CD4-positive, alpha-beta memory T cell (primary cell): Measurements from ENCODE around the gene MCMBP. TPM values are rescaled to one million over a fixed set of nuclear protein-coding genes. Genes with fewer than 3 reads are reported as not detected.

Experiments
- CTCF ChIA-PET: fragments of 350-600 bp; sonication (Branson Sonifier 250); formaldehyde crosslinking; loops from one replicate; lab custom pipeline; 2021; ENCODE audit warnings: inconsistent platforms; ENCODE audit not compliant: partially characterized antibody; lab: Charles Lee
- POLR2A ChIA-PET: fragments of 350-600 bp; sonication (Branson Sonifier 250); formaldehyde crosslinking; loops from one replicate; lab custom pipeline; 2021; ENCODE audit not compliant: partially characterized antibody; lab: Charles Lee
- DNase-seq, 5 donors: peaks; one replicate each; pipeline versions ENCODE4 v3.0.0 to v3.0.0-alpha.2; 2020 to 2022; ENCODE audit warnings: mixed read lengths in 1 of 5
- H3K27ac ChIP-seq: one replicate; pipeline ENCODE4 v1.7.0; 2013; ENCODE audit warnings: low read depth, low read length
- H3K27me3 ChIP-seq: 2 replicates; pipeline ENCODE4 v1.7.0; 2013; ENCODE audit warnings: mild to moderate bottlenecking, low read length, moderate library complexity; ENCODE audit not compliant: insufficient read depth
- H3K36me3 ChIP-seq: 2 replicates; pipeline ENCODE4 v1.7.0; 2013; ENCODE audit warnings: mild to moderate bottlenecking, low read length, moderate library complexity; ENCODE audit not compliant: insufficient read depth
- H3K4me1 ChIP-seq: 2 replicates; pipeline ENCODE4 v1.7.0; 2013; ENCODE audit warnings: mild to moderate bottlenecking, low read length, moderate library complexity; ENCODE audit not compliant: insufficient read depth
- H3K4me3 ChIP-seq, 2 donors: one replicate each; pipeline ENCODE4 v1.7.0; 2013; ENCODE audit warnings: low read length in 2 of 2, mild to moderate bottlenecking in 1 of 2
- H3K9me3 ChIP-seq, 2 donors: one replicate each; pipeline ENCODE4 v1.7.0; 2013; ENCODE audit warnings: low read length in 2 of 2, control low read depth in 1 of 2; ENCODE audit not compliant: control insufficient read depth in 1 of 2
- H3K27ac Mint-ChIP-seq, 7 donors: one replicate each; pipeline ENCODE4 v1.8.0; 2020 to 2021; ENCODE audit warnings: mixed read lengths in 7 of 7, mild to moderate bottlenecking in 6 of 7, inconsistent platforms in 3 of 7, moderate library complexity in 3 of 7
- H3K27me3 Mint-ChIP-seq, 2 donors: one replicate each; pipeline ENCODE4 v1.8.0; 2020 to 2021; ENCODE audit warnings: mixed read lengths in 2 of 2
- H3K36me3 Mint-ChIP-seq, 2 donors: one replicate each; pipeline ENCODE4 v1.8.0; 2020 to 2021; ENCODE audit warnings: mixed read lengths in 2 of 2, inconsistent platforms in 1 of 2, mild to moderate bottlenecking in 1 of 2
- H3K4me1 Mint-ChIP-seq, 4 donors: one replicate each; pipeline ENCODE4 v1.8.0; 2020 to 2021; ENCODE audit warnings: mixed read lengths in 4 of 4, mild to moderate bottlenecking in 1 of 4
- H3K4me3 Mint-ChIP-seq, 8 donors: one replicate each; pipeline ENCODE4 v1.8.0; 2020 to 2021; ENCODE audit warnings: mixed read lengths in 8 of 8, mild to moderate bottlenecking in 7 of 8, moderate library complexity in 6 of 8, inconsistent platforms in 3 of 8
- H3K9me3 Mint-ChIP-seq, 8 donors: one replicate each; pipeline ENCODE4 v1.8.0; 2020 to 2021; ENCODE audit warnings: mixed read lengths in 8 of 8, mild to moderate bottlenecking in 5 of 8, inconsistent platforms in 3 of 8, moderate library complexity in 1 of 8
- intact Hi-C: fragments of 100-400 bp; cut with micrococcal nuclease; formaldehyde crosslinking; loops from one replicate; pipeline ENCODE4 v1.15.1; 2023
- polyA plus RNA-seq, 2 donors: library from polyadenylated mRNA; unstranded; fragments of 300-500 nt; fragmentation: Illumina TruSeq; gene quantifications; one replicate each; pipeline ENCODE4 v1.2.3, GENCODE V29; 2021
- total RNA-seq, 2 experiments: library from RNA; stranded (reverse); gene quantifications; one replicate each; pipeline ENCODE4 v1.2.3, GENCODE V29; 2021

The MCMBP gene
- total and polyA plus RNA-seq, 4 experiments from 2014 or later, result 54.8 to 70.5 (median 62.1) TPM

GRCh38 chr10:119903946-119904666 lies 31.5 kb upstream of the MCMBP start:
- peaks cover 13% of the 10 kb centered on the region for H3K4me1 ChIP-seq
- H3K36me3 ChIP-seq, result peaks cover 38% of the 10 kb centered on the region
- no peak overlapping the region for H3K4me3 Mint-ChIP-seq
- DNase-seq, result no peak
- H3K9me3 ChIP-seq, result no peaks in the 10 kb centered on the region
- CTCF ChIA-PET, result no interaction called here
- H3K27ac ChIP-seq, result no peak overlapping the region
- peaks cover 4 to 15% (median 7%) of the 10 kb centered on the region in 4 donors for H3K4me1 Mint-ChIP-seq
- H3K27me3 ChIP-seq, result no peaks in the 10 kb centered on the region
- peaks cover 36 to 63% of the 10 kb centered on the region in 2 donors for H3K36me3 Mint-ChIP-seq
- H3K9me3 Mint-ChIP-seq, result no peaks in the 10 kb centered on the region
- POLR2A ChIA-PET, result no interaction called here
- H3K27me3 Mint-ChIP-seq, result no peaks in the 10 kb centered on the region
- no peak overlapping the region for H3K27ac Mint-ChIP-seq
- intact Hi-C loops, result no loop called here
- no peak overlapping the region for H3K4me3 ChIP-seq

- intact Hi-C loops, result no loop called here
Measured at GRCh38 chr10:119898577-119898976, 25.9 kb upstream of the MCMBP start.

GRCh38 chr10:119896937-119897770 lies 24.5 kb upstream of the MCMBP start:
- no peak for DNase-seq
- CTCF ChIA-PET, result interaction anchor here (0.9 kb wide), 1 partner anchor 38 kb away, joined by 3 read pairs; no protein-coding TSS in a partner anchor
- no peak overlapping the region for H3K4me3 ChIP-seq

More at GRCh38 chr10:119898577-119898976, 25.9 kb upstream of the MCMBP start:
- Histone ChIP-seq H3K4me3 (no peak overlapping the region), H3K4me1 (peaks cover 52% of the 10 kb centered on the region), H3K27me3 (no peaks in the 10 kb centered on the region), H3K9me3 (no peaks in the 10 kb centered on the region), H3K27ac (no peak overlapping the region), H3K36me3 (peaks cover 22% of the 10 kb centered on the region)
- ChIA-PET POLR2A (no interaction called here), CTCF (no interaction called here)
- DNase-seq, result no peak
- Mint-ChIP-seq H3K27ac (peak overlapping the region in 2 of 7 donors; percentile 10 to 58), H3K36me3 (peaks cover 21 to 44% of the 10 kb centered on the region in 2 donors), H3K9me3 (no peaks in the 10 kb centered on the region), H3K4me3 (peak overlapping the region in 3 of 8 donors; percentile 6 to 39 (median 15)), H3K4me1 (peaks cover 46 to 65% (median 52%) of the 10 kb centered on the region in 4 donors), H3K27me3 (no peaks in the 10 kb centered on the region)

GRCh38 chr10:119896061-119896655 lies 23.5 kb upstream of the MCMBP start:
- ChIA-PET CTCF (interaction anchor here (0.9 kb wide), 1 partner anchor 37 kb away, joined by 3 read pairs; no protein-coding TSS in a partner anchor), POLR2A (interaction anchor here (0.6 to 7.4 kb wide), 3 partner anchors 20 to 24 kb away, joined by 3 to 109 read pairs (median 6); partner anchors contain the start of gene MCMBP)
- no peaks in the 10 kb centered on the region for H3K27me3 Mint-ChIP-seq
- peaks cover 64% of the 10 kb centered on the region for H3K4me1 ChIP-seq
- peak overlapping the region; percentile 1 to 73 (median 49) for H3K27ac Mint-ChIP-seq
- DNase-seq, result no peak
- H3K36me3 Mint-ChIP-seq, result peaks cover 12 to 41% of the 10 kb centered on the region in 2 donors
- H3K36me3 ChIP-seq, result peaks cover 12% of the 10 kb centered on the region
- H3K9me3 Mint-ChIP-seq, result no peaks in the 10 kb centered on the region
- H3K4me1 Mint-ChIP-seq, result peaks cover 50 to 75% (median 64%) of the 10 kb centered on the region in 4 donors
- H3K4me3 ChIP-seq, result no peak overlapping the region
- H3K9me3 ChIP-seq, result no peaks in the 10 kb centered on the region
- no peaks in the 10 kb centered on the region for H3K27me3 ChIP-seq
- no peak overlapping the region for H3K27ac ChIP-seq
- intact Hi-C loops, result no loop called here
- H3K4me3 Mint-ChIP-seq, result peak overlapping the region in 3 of 8 donors; percentile 2 to 31 (median 13)

More at GRCh38 chr10:119896937-119897770, 24.5 kb upstream of the MCMBP start:
- H3K27me3 Mint-ChIP-seq, result no peaks in the 10 kb centered on the region
- H3K4me3 Mint-ChIP-seq, result no peak overlapping the region
- peaks cover 50 to 73% (median 60%) of the 10 kb centered on the region in 4 donors for H3K4me1 Mint-ChIP-seq
- no peaks in the 10 kb centered on the region for H3K27me3 ChIP-seq
- no peak overlapping the region for H3K27ac ChIP-seq
- H3K9me3 ChIP-seq, result no peaks in the 10 kb centered on the region
- peaks cover 12 to 41% of the 10 kb centered on the region in 2 donors for H3K36me3 Mint-ChIP-seq
- peaks cover 12% of the 10 kb centered on the region for H3K36me3 ChIP-seq
- peaks cover 60% of the 10 kb centered on the region for H3K4me1 ChIP-seq
- POLR2A ChIA-PET, result interaction anchor here (0.5 to 1.5 kb wide), 4 partner anchors 19 to 1175 kb away, joined by 3 to 6 read pairs (median 4); partner anchors contain the start of gene MCMBP
- H3K27ac Mint-ChIP-seq, result peak overlapping the region in 5 of 7 donors; percentile 19 to 83 (median 63)
- intact Hi-C loops, result no loop called here
- no peaks in the 10 kb centered on the region for H3K9me3 Mint-ChIP-seq

- peaks cover 10 to 32% of the 10 kb centered on the region in 2 donors for H3K36me3 Mint-ChIP-seq
- intact Hi-C loops, result no loop called here
- no peaks in the 10 kb centered on the region for H3K9me3 Mint-ChIP-seq
- peak overlapping the region; percentile 69 to 100 (median 99) for H3K27ac Mint-ChIP-seq
- ChIA-PET POLR2A (interaction anchor here (1.1 to 7.4 kb wide), 2 partner anchors 21 to 230 kb away, joined by 3 to 109 read pairs; partner anchors contain the start of gene MCMBP), CTCF (interaction anchor here (0.7 to 2.5 kb wide), 2 partner anchors 21 to 143 kb away, joined by 3 to 9 read pairs; no protein-coding TSS in a partner anchor)
- Histone ChIP-seq H3K9me3 (no peaks in the 10 kb centered on the region), H3K4me1 (peaks cover 49% of the 10 kb centered on the region), H3K4me3 (no peak overlapping the region), H3K27me3 (no peaks in the 10 kb centered on the region), H3K36me3 (peaks cover 8% of the 10 kb centered on the region), H3K27ac (peak overlapping the region; percentile 25)
- DNase-seq, result no peak
- no peaks in the 10 kb centered on the region for H3K27me3 Mint-ChIP-seq
- H3K4me3 Mint-ChIP-seq, result peak overlapping the region; percentile 91 to 100 (median 99)
- H3K4me1 Mint-ChIP-seq, result peaks cover 45 to 66% (median 57%) of the 10 kb centered on the region in 4 donors
Measured at GRCh38 chr10:119893845-119894427, 21.3 kb upstream of the MCMBP start.

- no peak for DNase-seq
- H3K9me3 ChIP-seq, result no peaks in the 10 kb centered on the region
- ChIA-PET POLR2A (interaction anchor here (0.7 to 7.4 kb wide), 12 partner anchors 8 to 1138 kb away, joined by 3 to 109 read pairs (median 4); partner anchors contain the start of genes CACUL1, INPP5F and MCMBP), CTCF (interaction anchor here (1.0 to 2.5 kb wide), 6 partner anchors 8 to 300 kb away, joined by 3 to 9 read pairs (median 4); partner anchors contain the start of gene INPP5F)
- H3K27me3 ChIP-seq, result no peaks in the 10 kb centered on the region
- Mint-ChIP-seq H3K36me3 (peaks cover under 1 to 24% of the 10 kb centered on the region in 2 donors), H3K4me1 (peaks cover 37 to 62% (median 49%) of the 10 kb centered on the region in 4 donors), H3K27ac (peak overlapping the region; percentile 97 to 100 (median 99)), H3K4me3 (peak overlapping the region; percentile 91 to 100 (median 99)), H3K9me3 (no peaks in the 10 kb centered on the region), H3K27me3 (no peaks in the 10 kb centered on the region)
- no peaks in the 10 kb centered on the region for H3K36me3 ChIP-seq
- H3K27ac ChIP-seq, result peak overlapping the region; percentile 97
- peaks cover 42% of the 10 kb centered on the region for H3K4me1 ChIP-seq
- H3K4me3 ChIP-seq, result peak overlapping the region; percentile 95 to 98
- intact Hi-C loops, result no loop called here
Measured at GRCh38 chr10:119893074-119893473, 20.4 kb upstream of the MCMBP start.
